ENCODE measurements around the gene GATA3. TPM values are rescaled to one million over a fixed set of nuclear protein-coding genes. Genes with fewer than 3 reads are reported as not detected.

GATA3 gene
- total and polyA plus RNA-seq, 3 donors from 2014 or later, result 0.31 to 1.9 (median 0.50) TPM

DNA sequence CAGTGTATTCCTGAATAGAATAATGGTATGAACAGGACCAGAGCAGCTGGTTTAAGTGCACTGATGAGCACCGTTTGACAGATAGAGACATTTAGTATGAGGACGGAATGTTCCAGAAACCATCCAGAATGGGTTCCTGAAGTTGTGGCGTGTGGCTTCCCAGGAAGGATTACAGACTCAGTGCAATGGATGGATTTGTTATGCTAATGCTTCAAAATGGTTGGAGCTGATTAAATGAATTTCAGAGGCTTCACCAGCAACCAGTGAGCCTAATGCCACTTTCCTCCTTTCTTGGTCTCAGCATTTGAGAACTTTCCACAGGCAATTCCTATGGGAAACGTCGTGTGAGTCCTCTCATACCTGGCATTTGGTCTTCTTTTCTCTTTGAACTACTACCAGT is 9.9 kb downstream of the GATA3 start:
- Histone ChIP-seq H3K4me3 (no peak overlapping the region), H3K27me3 (no peaks in the 10 kb centered on the region), H3K27ac (no peak overlapping the region), H3K4me1 (no peaks in the 10 kb centered on the region), H3K9me3 (no peaks in the 10 kb centered on the region), H3K36me3 (ENCODE audit: low read depth, missing control alignments) (no peaks in the 10 kb centered on the region)
- intact Hi-C loops (cut with DNase I; ENCODE audit: low total_unique reads), result no loop called here
- WGBS, 2 donors, result 58 to 70% methylated on average over 5 of the region's 5 CpGs
- no peak for DNase-seq
- TF ChIP-seq, protein P1, sequence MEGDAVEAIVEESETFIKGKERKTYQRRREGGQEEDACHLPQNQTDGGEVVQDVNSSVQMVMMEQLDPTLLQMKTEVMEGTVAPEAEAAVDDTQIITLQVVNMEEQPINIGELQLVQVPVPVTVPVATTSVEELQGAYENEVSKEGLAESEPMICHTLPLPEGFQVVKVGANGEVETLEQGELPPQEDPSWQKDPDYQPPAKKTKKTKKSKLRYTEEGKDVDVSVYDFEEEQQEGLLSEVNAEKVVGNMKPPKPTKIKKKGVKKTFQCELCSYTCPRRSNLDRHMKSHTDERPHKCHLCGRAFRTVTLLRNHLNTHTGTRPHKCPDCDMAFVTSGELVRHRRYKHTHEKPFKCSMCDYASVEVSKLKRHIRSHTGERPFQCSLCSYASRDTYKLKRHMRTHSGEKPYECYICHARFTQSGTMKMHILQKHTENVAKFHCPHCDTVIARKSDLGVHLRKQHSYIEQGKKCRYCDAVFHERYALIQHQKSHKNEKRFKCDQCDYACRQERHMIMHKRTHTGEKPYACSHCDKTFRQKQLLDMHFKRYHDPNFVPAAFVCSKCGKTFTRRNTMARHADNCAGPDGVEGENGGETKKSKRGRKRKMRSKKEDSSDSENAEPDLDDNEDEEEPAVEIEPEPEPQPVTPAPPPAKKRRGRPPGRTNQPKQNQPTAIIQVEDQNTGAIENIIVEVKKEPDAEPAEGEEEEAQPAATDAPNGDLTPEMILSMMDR (IDR thresholded peaks at IDR 0.05), result no peak
- TF ChIP-seq POLR2A (IDR thresholded peaks at IDR 0.05), result no peak

DNA sequence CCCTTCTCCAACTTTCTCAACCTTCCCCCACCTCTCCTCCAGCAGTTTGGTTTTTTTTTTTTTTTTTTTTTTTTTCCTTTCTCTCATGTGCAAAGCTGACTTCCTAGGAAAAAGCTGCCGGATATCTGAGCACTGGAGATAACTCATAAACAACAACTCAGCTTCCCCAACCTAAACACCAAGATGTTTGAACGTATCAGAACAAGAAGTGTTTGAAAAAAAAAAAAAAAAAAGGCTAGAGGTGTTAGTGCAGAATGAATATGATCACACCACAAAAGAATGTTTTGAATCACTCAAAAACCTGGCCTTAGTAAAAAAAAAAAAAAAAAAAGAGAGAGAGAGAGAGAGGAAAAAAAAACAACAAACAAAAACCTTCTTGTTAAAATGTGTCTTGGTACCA is 11.2 kb downstream of the GATA3 start:
- Histone ChIP-seq H3K27ac (no peak overlapping the region), H3K9me3 (no peaks in the 10 kb centered on the region), H3K27me3 (no peaks in the 10 kb centered on the region), H3K36me3 (ENCODE audit: low read depth, missing control alignments) (no peaks in the 10 kb centered on the region), H3K4me3 (no peak overlapping the region), H3K4me1 (no peaks in the 10 kb centered on the region)
- intact Hi-C loops (cut with DNase I; ENCODE audit: low total_unique reads), result no loop called here
- WGBS, 2 donors, result 56% methylated on average over 2 of the region's 2 CpGs
- no peak for DNase-seq
- TF ChIP-seq, protein P1 (IDR thresholded peaks at IDR 0.05), result no peak
- TF ChIP-seq POLR2A (IDR thresholded peaks at IDR 0.05), result no peak

DNA sequence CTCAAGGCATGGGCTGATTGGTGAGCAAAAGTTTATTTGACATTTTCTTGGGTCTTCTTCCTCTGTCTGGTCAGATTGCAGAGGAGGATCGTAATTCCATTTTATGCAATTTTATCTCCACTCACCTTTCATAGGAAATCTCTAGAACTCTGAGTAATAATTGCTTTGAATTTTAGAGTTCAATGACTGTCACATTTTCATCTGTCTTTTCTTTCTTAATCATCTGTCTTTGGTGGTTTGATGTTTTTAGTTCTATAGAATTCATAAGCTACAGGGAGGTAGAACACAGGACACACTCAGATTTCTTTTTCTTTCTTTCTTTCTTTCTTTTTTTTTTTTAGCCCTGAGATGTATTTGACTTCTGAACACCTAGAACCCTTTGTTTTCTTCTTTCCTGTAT is 11.6 kb downstream of the GATA3 start:
- Histone ChIP-seq H3K27ac (no peak overlapping the region), H3K4me1 (no peaks in the 10 kb centered on the region), H3K27me3 (no peaks in the 10 kb centered on the region), H3K9me3 (no peaks in the 10 kb centered on the region), H3K4me3 (no peak overlapping the region), H3K36me3 (ENCODE audit: low read depth, missing control alignments) (no peaks in the 10 kb centered on the region)
- WGBS, 2 donors, result 79 to 83% methylated on average over 1 of the region's 1 CpG
- intact Hi-C loops (cut with DNase I; ENCODE audit: low total_unique reads), result no loop called here
- DNase-seq, result no peak
- TF ChIP-seq, protein P1 (IDR thresholded peaks at IDR 0.05), result no peak
- TF ChIP-seq POLR2A (IDR thresholded peaks at IDR 0.05), result no peak

DNA sequence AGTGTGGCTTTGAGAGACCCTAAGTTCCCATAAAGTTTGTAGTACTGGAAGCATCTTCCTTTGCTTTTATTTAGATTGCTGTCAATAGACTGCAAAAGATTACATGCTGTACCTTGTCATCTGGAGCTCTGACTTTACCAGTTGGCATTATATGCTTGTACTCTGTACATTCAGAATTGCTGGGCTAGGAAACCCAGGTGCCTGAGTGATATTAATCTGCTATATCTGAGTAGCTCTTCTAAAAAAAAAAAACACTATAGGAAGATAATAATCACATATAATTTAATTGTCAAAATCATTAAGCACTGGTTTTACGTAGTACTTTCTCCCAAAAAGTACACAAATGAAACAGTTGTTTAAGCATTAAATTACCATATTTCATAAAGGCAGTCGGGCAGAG is 12.3 kb downstream of the GATA3 start:
- WGBS, 2 donors, result 87 to 90% methylated on average over 2 of the region's 2 CpGs
- intact Hi-C loops (cut with DNase I; ENCODE audit: low total_unique reads), result no loop called here
- no peaks in the 10 kb centered on the region for H3K9me3 ChIP-seq

DNA sequence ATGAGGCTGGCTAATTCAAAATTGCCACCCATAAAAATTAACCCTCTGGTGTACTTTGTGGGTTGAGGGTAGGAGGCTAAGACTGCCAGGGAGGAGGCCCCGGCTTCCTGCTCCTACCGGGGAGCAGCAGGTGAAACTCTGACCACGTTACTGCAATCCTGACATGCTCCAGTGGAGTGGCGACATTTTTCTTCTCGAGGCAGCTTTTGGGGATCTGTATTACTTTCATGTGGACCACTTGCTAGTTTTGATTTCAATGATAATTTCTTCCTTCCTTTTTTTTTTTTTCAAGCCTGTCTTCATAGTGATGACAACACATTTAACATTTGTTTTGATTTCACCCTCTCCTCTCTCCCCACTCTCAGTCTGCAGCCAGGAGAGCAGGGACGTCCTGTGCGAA is 14.6 kb downstream of the GATA3 start:
- DNase-seq, result no peak
- Histone ChIP-seq H3K4me1 (no peaks in the 10 kb centered on the region), H3K27me3 (no peaks in the 10 kb centered on the region), H3K9me3 (no peaks in the 10 kb centered on the region), H3K27ac (no peak overlapping the region), H3K36me3 (ENCODE audit: low read depth, missing control alignments) (no peaks in the 10 kb centered on the region), H3K4me3 (no peak overlapping the region)
- intact Hi-C loops (cut with DNase I; ENCODE audit: low total_unique reads), result no loop called here
- TF ChIP-seq, protein P1 (IDR thresholded peaks at IDR 0.05), result no peak
- TF ChIP-seq POLR2A (IDR thresholded peaks at IDR 0.05), result no peak
- WGBS, 2 donors, result 88 to 91% methylated on average over 7 of the region's 7 CpGs

More for the DNA sequence above, 12.3 kb downstream of the GATA3 start:
- Histone ChIP-seq H3K27me3 (no peaks in the 10 kb centered on the region), H3K27ac (no peak overlapping the region), H3K4me1 (no peaks in the 10 kb centered on the region), H3K4me3 (no peak overlapping the region), H3K36me3 (ENCODE audit: low read depth, missing control alignments) (no peaks in the 10 kb centered on the region)
- TF ChIP-seq POLR2A (IDR thresholded peaks at IDR 0.05), result no peak
- TF ChIP-seq, protein P1 (IDR thresholded peaks at IDR 0.05), result no peak
- DNase-seq, result no peak

All from testis (tissue), 3 donors.